HUES6 (cell line): Measurements from ENCODE around the gene LBX1.

Experiments used
- H3K27ac ChIP-seq: 2 replicates; pipeline ENCODE4 v1.7.0; 2013; ENCODE audit warnings: low read depth, mild to moderate bottlenecking, low read length, inconsistent platforms
- H3K27me3 ChIP-seq: 2 replicates; pipeline ENCODE4 v1.6.1; 2013; ENCODE audit warnings: low read length; ENCODE audit not compliant: control insufficient read depth, insufficient read depth
- H3K36me3 ChIP-seq: 2 replicates; pipeline ENCODE4 v1.6.1; 2013; ENCODE audit warnings: low read length; ENCODE audit not compliant: control insufficient read depth, insufficient read depth
- H3K4me1 ChIP-seq: 2 replicates; pipeline ENCODE4 v1.6.1; 2013; ENCODE audit warnings: low read length; ENCODE audit not compliant: control insufficient read depth, insufficient read depth
- H3K4me3 ChIP-seq: 2 replicates; pipeline ENCODE4 v1.5.1; 2013; ENCODE audit warnings: low read depth, low read length
- H3K9ac ChIP-seq: one replicate; pipeline ENCODE4 v1.6.1; 2013; ENCODE audit warnings: mild to moderate bottlenecking, low read length
- H3K9me3 ChIP-seq: 2 replicates; pipeline ENCODE4 v1.6.1; 2013; ENCODE audit warnings: low read depth, low read length; ENCODE audit not compliant: control insufficient read depth, insufficient read depth

LBX1 gene

DNA sequence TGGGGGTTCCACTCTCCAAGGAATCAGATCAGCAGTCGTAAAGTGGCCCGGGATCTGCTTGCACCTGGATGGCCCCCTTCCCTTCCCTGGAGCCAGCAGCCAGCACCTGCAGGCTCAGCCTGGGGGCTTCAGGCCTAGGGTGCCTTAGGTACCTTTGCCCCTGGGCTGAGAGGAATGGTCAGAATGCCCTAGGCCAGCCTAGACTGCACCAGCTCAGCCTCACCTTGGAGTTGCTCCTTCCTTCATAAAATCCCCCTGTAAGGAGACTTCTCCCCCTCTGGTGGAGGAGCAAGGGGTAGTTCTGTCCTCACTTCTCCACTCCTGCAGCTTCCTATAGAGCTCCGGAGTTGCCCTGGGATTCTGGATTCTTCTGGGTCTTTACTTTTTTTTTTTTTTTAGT, 32.4 kb upstream of the LBX1 start:
- H3K9ac ChIP-seq = no peak overlapping the region
- H3K9me3 ChIP-seq = no peaks in the 10 kb centered on the region
- H3K27me3 ChIP-seq = peaks cover 9% of the 10 kb centered on the region; the same call in 1 of the 2 replicates
- H3K4me1 ChIP-seq = peaks cover 42% of the 10 kb centered on the region
- H3K27ac ChIP-seq = no peak overlapping the region
- no peaks in the 10 kb centered on the region for H3K36me3 ChIP-seq
- no peak overlapping the region for H3K4me3 ChIP-seq

DNA sequence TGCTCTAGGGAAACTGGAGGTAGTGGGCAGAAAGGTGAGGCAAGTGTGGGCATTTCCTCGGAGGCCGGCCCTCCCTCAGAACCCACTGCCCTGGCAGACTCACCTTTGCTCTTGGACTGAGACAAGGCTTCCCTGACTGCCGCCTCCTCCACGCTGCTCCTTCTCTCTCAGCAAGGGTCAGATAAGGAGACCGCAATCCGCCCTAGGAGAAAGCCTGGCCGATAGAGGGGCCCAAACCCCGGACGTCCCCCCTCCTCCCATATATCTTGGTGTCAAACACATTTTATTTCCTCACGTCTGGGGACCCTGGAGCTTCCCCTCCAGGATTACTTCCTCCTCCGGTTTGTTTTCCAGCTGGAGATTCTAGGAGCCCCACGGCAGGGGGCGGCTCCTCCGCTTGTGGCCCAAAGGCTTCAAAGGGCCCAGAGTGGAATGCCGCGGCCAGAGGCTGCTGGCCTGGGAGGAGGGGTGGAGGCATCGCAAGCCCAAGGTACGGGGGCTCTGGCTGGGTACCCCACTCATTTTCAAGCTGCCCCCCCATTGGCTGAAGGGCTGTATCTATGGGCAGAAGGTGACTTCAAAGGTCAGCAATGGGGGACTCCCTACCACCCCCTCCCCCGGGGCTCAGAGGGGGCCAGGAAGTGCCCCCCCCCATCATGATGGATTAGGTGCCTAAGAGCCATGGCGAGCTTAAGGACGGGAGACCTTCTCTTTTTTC, 31.7 kb upstream of the LBX1 start:
- Histone ChIP-seq H3K4me1 (peaks cover 38% of the 10 kb centered on the region), H3K27me3 (peaks cover 9% of the 10 kb centered on the region; the same call in 1 of the 2 replicates), H3K36me3 (no peaks in the 10 kb centered on the region), H3K9ac (no peak overlapping the region), H3K27ac (no peak overlapping the region), H3K9me3 (no peaks in the 10 kb centered on the region), H3K4me3 (peak overlapping the region; percentile 39)

- Histone ChIP-seq H3K9me3 (no peaks in the 10 kb centered on the region), H3K36me3 (no peaks in the 10 kb centered on the region), H3K9ac (no peak overlapping the region), H3K4me1 (peaks cover 39% of the 10 kb centered on the region), H3K4me3 (no peak overlapping the region), H3K27ac (no peak overlapping the region), H3K27me3 (peaks cover 9% of the 10 kb centered on the region; the same call in 1 of the 2 replicates)
Measured at GRCh38 chr10:101258179-101258885, 29.1 kb upstream of the LBX1 start.

GRCh38 chr10:101257491-101257890, 28.2 kb upstream of the LBX1 start:
- Histone ChIP-seq H3K27me3 (peaks cover 9% of the 10 kb centered on the region; the same call in 1 of the 2 replicates), H3K9me3 (no peaks in the 10 kb centered on the region), H3K4me3 (no peak overlapping the region), H3K9ac (no peak overlapping the region), H3K36me3 (no peaks in the 10 kb centered on the region), H3K4me1 (peaks cover 31% of the 10 kb centered on the region), H3K27ac (no peak overlapping the region)

- Histone ChIP-seq H3K36me3 (no peaks in the 10 kb centered on the region), H3K4me1 (peaks cover 27% of the 10 kb centered on the region), H3K27me3 (peaks cover 9% of the 10 kb centered on the region; the same call in 1 of the 2 replicates), H3K4me3 (no peak overlapping the region), H3K9me3 (no peaks in the 10 kb centered on the region), H3K9ac (no peak overlapping the region), H3K27ac (no peak overlapping the region)
Measured at GRCh38 chr10:101257084-101257483, 27.8 kb upstream of the LBX1 start.

- Histone ChIP-seq H3K9ac (no peak overlapping the region), H3K4me1 (peaks cover 20% of the 10 kb centered on the region), H3K27me3 (peaks cover 9% of the 10 kb centered on the region; the same call in 1 of the 2 replicates), H3K36me3 (no peaks in the 10 kb centered on the region), H3K9me3 (no peaks in the 10 kb centered on the region), H3K27ac (no peak overlapping the region), H3K4me3 (no peak overlapping the region)
Measured at GRCh38 chr10:101256387-101256786, 27.1 kb upstream of the LBX1 start.

DNA sequence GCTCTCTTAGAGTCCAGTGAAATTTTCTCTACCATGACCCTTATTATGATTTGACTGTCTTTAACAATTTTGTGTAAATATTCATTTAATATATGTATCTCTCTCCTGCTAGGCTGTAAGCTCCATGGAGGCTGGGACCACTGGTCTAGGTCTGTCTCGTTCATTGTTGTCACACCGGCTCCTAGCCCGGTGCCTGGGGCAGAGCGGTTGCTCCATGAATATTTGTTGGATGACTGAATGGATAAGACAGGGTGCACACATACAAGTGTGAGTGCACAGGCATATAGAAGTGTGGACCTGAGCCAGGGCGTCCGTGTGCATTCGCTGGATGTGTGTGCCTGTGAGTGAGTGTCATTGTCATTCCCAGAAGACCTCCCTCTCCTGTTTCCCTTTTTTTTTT, 20.9 kb upstream of the LBX1 start:
- no peak overlapping the region for H3K9ac ChIP-seq
- peaks cover 6% of the 10 kb centered on the region for H3K4me1 ChIP-seq
- no peaks in the 10 kb centered on the region for H3K9me3 ChIP-seq
- H3K27me3 ChIP-seq = peaks cover 37% of the 10 kb centered on the region
- H3K36me3 ChIP-seq = no peaks in the 10 kb centered on the region
- H3K27ac ChIP-seq = no peak overlapping the region
- no peak overlapping the region for H3K4me3 ChIP-seq

DNA sequence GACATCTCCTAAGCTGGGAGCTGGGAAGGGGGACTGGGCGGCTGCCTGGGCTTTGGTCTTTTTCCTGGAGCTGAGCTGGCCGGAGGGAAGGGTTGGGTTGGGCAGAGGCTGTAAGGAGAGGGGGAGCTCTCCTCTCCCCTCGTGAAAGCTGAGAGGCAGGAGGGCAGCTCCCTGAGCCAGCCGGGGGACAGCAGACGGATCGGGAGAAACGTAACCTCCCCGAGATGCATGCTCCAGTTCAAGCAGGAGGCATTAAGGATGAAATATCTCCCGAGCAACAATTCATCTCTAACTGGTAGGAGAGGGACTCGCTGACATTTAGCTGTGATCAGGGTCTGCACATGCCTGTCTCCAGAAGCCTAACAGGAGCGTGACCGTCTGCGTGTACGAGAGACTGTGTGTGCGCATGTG, 19.9 kb upstream of the LBX1 start:
- H3K27ac ChIP-seq = no peak overlapping the region
- peaks cover 42% of the 10 kb centered on the region for H3K27me3 ChIP-seq
- no peaks in the 10 kb centered on the region for H3K36me3 ChIP-seq
- H3K9me3 ChIP-seq = no peaks in the 10 kb centered on the region
- peaks cover 8% of the 10 kb centered on the region for H3K4me1 ChIP-seq
- no peak overlapping the region for H3K9ac ChIP-seq
- H3K4me3 ChIP-seq = no peak overlapping the region

DNA sequence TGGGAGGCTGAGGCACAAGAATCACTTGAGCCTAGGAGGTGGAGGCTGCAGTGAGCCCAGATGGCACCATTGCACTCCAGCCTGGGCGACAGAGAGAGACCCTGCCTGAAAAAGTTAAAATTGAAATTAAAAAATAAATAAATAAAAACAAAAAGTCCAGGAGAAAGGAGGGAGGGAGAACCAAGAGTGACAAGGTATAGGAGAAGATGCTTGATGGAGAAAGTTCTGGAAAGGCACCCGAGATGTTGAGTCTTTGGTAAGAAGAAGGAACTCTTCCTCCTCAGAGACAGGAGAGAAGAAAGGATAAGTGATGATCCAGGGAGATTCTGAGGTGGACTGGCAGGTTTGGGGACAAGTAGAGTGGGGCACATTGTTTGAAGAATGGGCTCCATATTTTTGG, 17.4 kb upstream of the LBX1 start:
- H3K9ac ChIP-seq = no peak overlapping the region
- no peak overlapping the region for H3K27ac ChIP-seq
- H3K4me3 ChIP-seq = no peak overlapping the region
- peaks cover 63% of the 10 kb centered on the region for H3K27me3 ChIP-seq
- H3K36me3 ChIP-seq = no peaks in the 10 kb centered on the region
- H3K9me3 ChIP-seq = no peaks in the 10 kb centered on the region
- peaks cover 3% of the 10 kb centered on the region; the same call in 1 of the 2 replicates for H3K4me1 ChIP-seq

DNA sequence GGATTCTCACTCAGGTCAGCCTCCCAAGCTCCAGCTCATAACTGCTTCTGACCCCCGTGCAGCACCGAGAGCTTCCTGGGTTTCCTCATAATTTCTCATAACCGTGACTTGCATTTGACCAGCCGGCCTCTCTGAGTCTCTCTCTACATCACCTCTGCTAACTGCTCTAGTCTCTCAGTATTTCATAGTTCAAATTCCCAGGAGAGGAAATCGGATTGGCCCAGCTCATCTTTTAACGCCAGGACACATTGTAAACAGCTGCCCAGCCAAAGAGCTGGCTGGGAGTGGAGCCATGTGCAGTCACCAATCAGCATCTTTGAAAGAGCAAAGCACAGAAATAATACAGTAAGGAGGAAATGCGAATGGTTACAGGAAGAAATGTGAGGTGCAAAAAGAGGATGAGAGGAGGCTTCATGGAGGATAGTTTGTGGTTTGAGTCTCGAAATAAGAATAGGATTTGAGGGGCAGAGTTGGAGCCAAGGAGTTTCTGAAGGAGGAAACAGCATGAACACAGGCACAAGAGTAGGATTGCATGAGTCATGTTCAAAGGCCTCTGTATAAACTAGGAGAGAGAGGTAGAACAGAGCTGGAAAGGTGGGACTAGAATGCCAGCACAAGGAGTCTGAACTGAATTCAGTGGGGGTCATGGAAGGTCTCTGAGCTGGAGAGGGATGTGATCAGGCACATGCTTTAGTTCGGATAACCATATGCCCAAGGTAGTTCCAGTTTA, 15.2 kb upstream of the LBX1 start:
- Histone ChIP-seq H3K9me3 (no peaks in the 10 kb centered on the region), H3K27ac (no peak overlapping the region), H3K4me3 (no peak overlapping the region), H3K4me1 (peaks cover 3% of the 10 kb centered on the region; the same call in 1 of the 2 replicates), H3K36me3 (no peaks in the 10 kb centered on the region), H3K27me3 (peaks cover 78% of the 10 kb centered on the region), H3K9ac (no peak overlapping the region)
